NCI-H82 (cell line): ENCODE results near the gene WAS.
"Not testable (repeated sequence)": the region's sequence is repeated elsewhere in the genome, so short reads cannot be mapped to it uniquely, and the experiment has no call there.

Source experiments
- DNase-seq: peaks from one replicate; lab custom pipeline; 2025; lab: John Stamatoyannopoulos, UW

WAS gene

GRCh38 chrX:48683411-48683982 lies at the start of gene WAS:
Gene WAS, plus strand, starts transcription at chrX:48683799. Its CDS starts 55 bp downstream, at chrX:48683854.
- DNase-seq = no peak

GRCh38 chrX:48636301-48636700 lies 47.3 kb upstream of the WAS start:
- DNase-seq = no peak

GRCh38 chrX:48636776-48637175 lies 46.8 kb upstream of the WAS start:
- DNase-seq = no peak

- DNase-seq = no peak
These were observed 37.9 kb upstream of the WAS start for GRCh38 chrX:48645669-48646068.

GRCh38 chrX:48648336-48648751 lies 35.3 kb upstream of the WAS start:
- peak; percentile 71 for DNase-seq

GRCh38 chrX:48649102-48649501 lies 34.5 kb upstream of the WAS start:
- no peak for DNase-seq

GRCh38 chrX:48652055-48652579 lies 31.5 kb upstream of the WAS start:
- not testable (repeated sequence) for DNase-seq

GRCh38 chrX:48654746-48655145 lies 28.9 kb upstream of the WAS start:
- DNase-seq = not testable (repeated sequence)

GRCh38 chrX:48659686-48660085 lies 23.9 kb upstream of the WAS start:
- not testable (repeated sequence) for DNase-seq

- DNase-seq = no peak
These were observed 20.4 kb upstream of the WAS start for GRCh38 chrX:48663241-48663640.

- DNase-seq = no peak
These were observed 19.4 kb upstream of the WAS start for GRCh38 chrX:48664156-48664555.

- DNase-seq = peak; percentile 5
These were observed 17.6 kb upstream of the WAS start for GRCh38 chrX:48665991-48666390.

GRCh38 chrX:48666649-48667048 lies 16.9 kb upstream of the WAS start:
- no peak for DNase-seq

GRCh38 chrX:48667509-48667908 lies 16.1 kb upstream of the WAS start:
- DNase-seq = no peak

GRCh38 chrX:48668187-48668586 lies 15.4 kb upstream of the WAS start:
- not testable (repeated sequence) for DNase-seq

GRCh38 chrX:48676106-48676892 lies 7.3 kb upstream of the WAS start:
- peak; percentile 97 for DNase-seq

GRCh38 chrX:48676893-48677270 lies 6.7 kb upstream of the WAS start:
- peak; percentile 44 for DNase-seq

GRCh38 chrX:48677516-48677915 lies 6.1 kb upstream of the WAS start:
- DNase-seq = no peak

- DNase-seq = not testable (repeated sequence)
These were observed 3.1 kb upstream of the WAS start for GRCh38 chrX:48680467-48680866.

GRCh38 chrX:48680925-48681324 lies 2.7 kb upstream of the WAS start:
- not testable (repeated sequence) for DNase-seq

- no peak for DNase-seq
These were observed 1.9 kb upstream of the WAS start for GRCh38 chrX:48681539-48682183.

- DNase-seq = not testable (repeated sequence)
These were observed 804 bp upstream of the WAS start for GRCh38 chrX:48682795-48683194.

- DNase-seq = no peak
These were observed 535 bp downstream of the WAS start for GRCh38 chrX:48684134-48684533.
